Type B pancreatic cell (in vitro differentiated cells): ENCODE results near the gene NUMB. TPM values are rescaled to one million over a fixed set of nuclear protein-coding genes. Genes with fewer than 3 reads are reported as not detected.

ENCODE experiments used
- DNase-seq: peaks from one replicate; pipeline ENCODE4 v3.0.0; 2021; ENCODE audit warnings: mixed read lengths; ENCODE audit not compliant: unreplicated experiment; ENCODE audit errors: extremely low spot score
- H3K27ac Mint-ChIP-seq: 2 replicates; pipeline ENCODE4 v1.8.0; 2021; ENCODE audit warnings: mild to moderate bottlenecking, mixed read lengths
- H3K27me3 Mint-ChIP-seq: 2 replicates; pipeline ENCODE4 v1.8.0; 2021; ENCODE audit warnings: mixed read lengths
- H3K36me3 Mint-ChIP-seq: 2 replicates; pipeline ENCODE4 v1.8.0; 2021; ENCODE audit warnings: mixed read lengths
- H3K4me1 Mint-ChIP-seq: one replicate; pipeline ENCODE4 v1.8.0; 2021; ENCODE audit warnings: mixed read lengths; ENCODE audit not compliant: unreplicated experiment
- H3K4me3 Mint-ChIP-seq: 2 replicates; pipeline ENCODE4 v1.8.0; 2021; ENCODE audit warnings: mild to moderate bottlenecking, mixed read lengths
- H3K9me3 Mint-ChIP-seq: 2 replicates; pipeline ENCODE4 v1.8.0; 2021; ENCODE audit warnings: mixed read lengths
- total RNA-seq: library from RNA; stranded (reverse); gene quantifications from 2 replicates; pipeline ENCODE4 v1.2.1, GENCODE V29; 2021; ENCODE audit warnings: low replicate concordance
- TF ChIP-seq, protein P1 (sequence below): fragments of 200-600 bp; sonication (generic); conservative IDR thresholded peaks from 2 replicates; pipeline ENCODE4 v1.5.0; 2021; ENCODE audit warnings: antibody characterized with exemption, mild to moderate bottlenecking

NUMB gene
- total RNA-seq, 1 donor from 2014 or later, result 64.5 TPM

DNA sequence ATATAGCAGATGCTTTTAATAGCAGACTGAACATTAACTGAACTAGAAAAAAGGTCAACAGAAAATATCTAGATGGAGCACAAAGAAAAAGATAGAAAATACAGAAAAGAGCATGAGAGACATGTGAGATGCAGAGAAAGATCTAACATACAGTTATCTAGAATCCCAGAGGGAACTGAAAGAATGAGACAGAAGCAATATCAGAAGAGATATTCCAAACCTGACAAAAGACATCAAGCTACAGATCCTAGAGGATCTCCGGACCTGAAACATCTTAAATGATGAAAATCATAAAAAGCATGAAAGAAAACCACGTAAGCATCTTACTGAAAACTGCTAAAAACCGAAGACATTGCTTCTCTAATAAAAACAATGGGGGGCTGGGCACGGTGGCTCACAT is 75.0 kb downstream of the NUMB start:
- Mint-ChIP-seq H3K4me3 (no peak overlapping the region), H3K27me3 (no peaks in the 10 kb centered on the region), H3K4me1 (no peaks in the 10 kb centered on the region)

DNA sequence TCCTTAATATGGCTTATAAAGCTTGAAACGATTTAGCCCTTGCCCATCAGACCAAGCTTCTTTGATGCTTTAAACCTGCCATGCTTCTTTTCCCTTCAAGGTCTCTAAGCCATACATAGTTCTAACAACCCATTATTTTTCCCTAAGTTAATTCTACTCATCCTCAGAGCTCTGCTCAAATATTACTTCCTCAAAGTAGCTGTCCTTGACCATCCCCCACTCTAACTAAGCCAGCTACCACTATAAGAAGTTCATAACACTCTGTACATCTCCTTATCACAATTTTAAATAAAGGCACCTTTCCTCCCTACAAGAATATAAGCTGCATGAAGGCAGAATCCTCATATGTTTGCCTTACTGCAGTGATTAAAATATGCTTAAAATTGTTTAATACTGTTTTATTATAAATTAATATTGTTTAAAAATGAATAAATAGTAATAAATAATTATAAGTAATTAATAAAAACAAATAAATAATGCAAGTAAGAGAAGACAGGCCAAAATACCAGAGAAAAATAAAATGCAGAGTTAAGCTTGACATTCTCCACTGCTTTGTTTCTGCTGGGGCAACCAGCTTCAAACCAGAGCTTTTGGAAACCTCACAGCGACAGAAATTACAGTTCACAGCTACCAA is 76.8 kb downstream of the NUMB start:
- TF ChIP-seq, protein P1, sequence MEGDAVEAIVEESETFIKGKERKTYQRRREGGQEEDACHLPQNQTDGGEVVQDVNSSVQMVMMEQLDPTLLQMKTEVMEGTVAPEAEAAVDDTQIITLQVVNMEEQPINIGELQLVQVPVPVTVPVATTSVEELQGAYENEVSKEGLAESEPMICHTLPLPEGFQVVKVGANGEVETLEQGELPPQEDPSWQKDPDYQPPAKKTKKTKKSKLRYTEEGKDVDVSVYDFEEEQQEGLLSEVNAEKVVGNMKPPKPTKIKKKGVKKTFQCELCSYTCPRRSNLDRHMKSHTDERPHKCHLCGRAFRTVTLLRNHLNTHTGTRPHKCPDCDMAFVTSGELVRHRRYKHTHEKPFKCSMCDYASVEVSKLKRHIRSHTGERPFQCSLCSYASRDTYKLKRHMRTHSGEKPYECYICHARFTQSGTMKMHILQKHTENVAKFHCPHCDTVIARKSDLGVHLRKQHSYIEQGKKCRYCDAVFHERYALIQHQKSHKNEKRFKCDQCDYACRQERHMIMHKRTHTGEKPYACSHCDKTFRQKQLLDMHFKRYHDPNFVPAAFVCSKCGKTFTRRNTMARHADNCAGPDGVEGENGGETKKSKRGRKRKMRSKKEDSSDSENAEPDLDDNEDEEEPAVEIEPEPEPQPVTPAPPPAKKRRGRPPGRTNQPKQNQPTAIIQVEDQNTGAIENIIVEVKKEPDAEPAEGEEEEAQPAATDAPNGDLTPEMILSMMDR, result no peak
- no peaks in the 10 kb centered on the region for H3K27me3 Mint-ChIP-seq
- peaks cover 9% of the 10 kb centered on the region for H3K9me3 Mint-ChIP-seq
- no peak overlapping the region for H3K27ac Mint-ChIP-seq
- no peaks in the 10 kb centered on the region for H3K4me1 Mint-ChIP-seq
- no peak for DNase-seq
- H3K36me3 Mint-ChIP-seq, result peaks cover 25% of the 10 kb centered on the region
- no peak overlapping the region for H3K4me3 Mint-ChIP-seq

More for the DNA sequence above, 75.0 kb downstream of the NUMB start:
- TF ChIP-seq, protein P1, result no peak
- Mint-ChIP-seq H3K9me3 (peaks cover 9% of the 10 kb centered on the region), H3K27ac (peak overlapping the region; percentile 17), H3K36me3 (peaks cover 29% of the 10 kb centered on the region)
- DNase-seq, result no peak

DNA sequence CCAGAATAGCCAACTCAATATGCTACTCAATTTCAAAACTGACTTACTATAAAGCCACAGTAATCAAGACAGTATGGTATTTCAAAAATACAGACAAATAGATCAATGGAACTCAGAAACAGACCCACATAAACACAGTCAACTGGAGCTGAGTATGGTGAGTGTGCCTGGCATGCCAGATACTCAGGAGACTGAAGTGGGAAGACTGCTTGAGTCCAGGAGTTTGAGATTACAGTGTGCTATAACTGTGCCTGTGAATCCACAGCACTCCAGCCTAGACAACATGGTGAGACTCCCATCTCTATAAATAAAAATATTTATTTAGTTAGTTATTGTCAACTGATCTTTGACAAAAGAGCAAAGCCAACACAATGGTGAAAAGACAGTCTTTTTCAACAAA is 81.8 kb downstream of the NUMB start:
- no peaks in the 10 kb centered on the region for H3K27me3 Mint-ChIP-seq
- peaks cover 4% of the 10 kb centered on the region for H3K36me3 Mint-ChIP-seq
- no peak for DNase-seq
- no peak overlapping the region for H3K4me3 Mint-ChIP-seq
- no peak overlapping the region for H3K27ac Mint-ChIP-seq
- H3K9me3 Mint-ChIP-seq, result no peaks in the 10 kb centered on the region
- TF ChIP-seq, protein P1, result no peak
- H3K4me1 Mint-ChIP-seq, result no peaks in the 10 kb centered on the region

DNA sequence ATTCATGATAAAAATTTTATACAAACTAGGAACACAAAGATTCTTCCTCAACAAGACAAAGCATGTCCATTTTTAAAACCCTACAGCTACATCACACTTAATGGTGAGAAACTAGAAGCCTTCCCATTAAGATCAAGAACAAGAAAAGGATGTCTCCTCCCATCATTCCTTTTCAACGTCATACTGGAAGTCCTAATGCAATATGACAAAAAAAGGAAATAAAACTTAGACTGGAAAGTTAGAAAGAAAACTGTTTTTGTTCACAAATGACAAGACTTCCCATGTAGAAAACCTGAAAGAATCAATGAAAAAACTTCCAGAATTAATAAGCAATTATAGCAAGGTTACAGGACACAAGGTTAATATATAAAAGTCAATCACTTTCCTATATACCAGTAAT is 82.5 kb downstream of the NUMB start:
- H3K9me3 Mint-ChIP-seq, result no peaks in the 10 kb centered on the region
- H3K27me3 Mint-ChIP-seq, result no peaks in the 10 kb centered on the region
- no peak overlapping the region for H3K4me3 Mint-ChIP-seq

DNA sequence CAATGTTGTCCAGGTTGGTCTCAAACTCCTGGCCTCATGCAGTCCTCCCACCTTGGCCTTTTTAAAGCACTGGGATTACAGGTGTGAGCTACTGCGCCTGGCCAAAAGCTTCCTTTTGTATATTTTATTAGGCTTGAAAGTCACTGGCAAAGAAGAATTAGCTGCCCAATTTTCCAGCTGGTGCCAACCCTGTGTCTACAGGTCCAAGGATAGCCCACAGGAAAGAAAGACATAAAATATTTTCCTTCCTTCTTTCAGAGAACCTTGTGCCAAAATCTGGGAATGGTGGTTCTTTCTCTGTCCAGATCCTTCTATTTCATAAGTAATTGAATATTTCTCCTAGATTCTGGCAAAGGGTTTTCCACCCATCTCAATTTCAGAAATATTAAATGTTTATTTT is 84.1 kb downstream of the NUMB start:
- TF ChIP-seq, protein P1, result no peak
- no peak for DNase-seq
- Mint-ChIP-seq H3K4me1 (no peaks in the 10 kb centered on the region), H3K27ac (no peak overlapping the region), H3K27me3 (no peaks in the 10 kb centered on the region), H3K36me3 (no peaks in the 10 kb centered on the region), H3K4me3 (no peak overlapping the region), H3K9me3 (no peaks in the 10 kb centered on the region)

More for the DNA sequence above, 82.5 kb downstream of the NUMB start:
- TF ChIP-seq, protein P1, result no peak
- H3K27ac Mint-ChIP-seq, result no peak overlapping the region
- peaks cover 4% of the 10 kb centered on the region for H3K36me3 Mint-ChIP-seq
- no peak for DNase-seq
- H3K4me1 Mint-ChIP-seq, result no peaks in the 10 kb centered on the region
